GM23248 (cell line): ENCODE measurements around the gene FBLN5. TPM values are rescaled to one million over a fixed set of nuclear protein-coding genes. Genes with fewer than 3 reads are reported as not detected.
A peak's percentile ranks its signal among the peaks of the same experiment; 100 is the strongest.

Experiments used
- DNase-seq: peaks from one replicate; pipeline ENCODE4 v3.0.0-alpha.2; 2015
- H2AFZ ChIP-seq: fragments of 200-600 bp; sonication (generic); 2 replicates; pipeline ENCODE4 v1.6.1; 2016; ENCODE audit warnings: antibody characterized with exemption
- H3F3A ChIP-seq: fragments of 200-600 bp; sonication (generic); 2 replicates; pipeline ENCODE4 v1.6.1; 2016; ENCODE audit warnings: mild to moderate bottlenecking, antibody characterized with exemption, mixed run types; ENCODE audit not compliant: insufficient read depth
- H3K27ac ChIP-seq: fragments of 200-600 bp; sonication (generic); 2 replicates; pipeline ENCODE4 v1.5.1; 2016; ENCODE audit warnings: mild to moderate bottlenecking
- H3K27me3 ChIP-seq: fragments of 200-600 bp; sonication (generic); replicated peaks from 2 replicates; pipeline ENCODE4 v1.6.1; 2016; ENCODE audit warnings: mild to moderate bottlenecking; ENCODE audit not compliant: insufficient read depth
- H3K36me3 ChIP-seq: fragments of 200-600 bp; sonication (generic); 2 replicates; pipeline ENCODE4 v1.6.1; 2016; ENCODE audit warnings: low read depth, mild to moderate bottlenecking
- H3K4me1 ChIP-seq: fragments of 200-600 bp; sonication (generic); 2 replicates; pipeline ENCODE4 v1.6.1; 2016; ENCODE audit warnings: mild to moderate bottlenecking; ENCODE audit not compliant: insufficient read depth
- H3K4me2 ChIP-seq: fragments of 200-600 bp; sonication (generic); one replicate; pipeline ENCODE4 v1.6.1; 2016; ENCODE audit warnings: mild to moderate bottlenecking; ENCODE audit not compliant: unreplicated experiment
- H3K4me3 ChIP-seq: fragments of 200-600 bp; sonication (generic); 2 replicates; pipeline ENCODE4 v1.5.1; 2016; ENCODE audit warnings: mild to moderate bottlenecking
- H3K79me2 ChIP-seq: fragments of 200-600 bp; sonication (generic); 2 replicates; pipeline ENCODE4 v1.6.1; 2016; ENCODE audit warnings: mild to moderate bottlenecking; ENCODE audit not compliant: insufficient read depth
- H3K9ac ChIP-seq: fragments of 200-600 bp; sonication (generic); 2 replicates; pipeline ENCODE4 v1.6.1; 2016; ENCODE audit warnings: mild to moderate bottlenecking
- H3K9me2 ChIP-seq: fragments of 200-600 bp; sonication (generic); 2 replicates; pipeline ENCODE4 v1.6.1; 2016; ENCODE audit warnings: mixed run types, mild to moderate bottlenecking, moderate library complexity; ENCODE audit not compliant: insufficient read depth
- H3K9me3 ChIP-seq: fragments of 200-600 bp; sonication (generic); one replicate; pipeline ENCODE4 v1.6.1; 2017; ENCODE audit warnings: low read depth
- H4K20me1 ChIP-seq: fragments of 200-600 bp; sonication (generic); 2 replicates; pipeline ENCODE4 v1.6.0; 2016; ENCODE audit not compliant: insufficient read depth
- EZH2 ChIP-seq: fragments of 200-600 bp; sonication (generic); IDR thresholded peaks from 2 replicates; pipeline ENCODE4 v1.6.1; 2018; ENCODE audit warnings: antibody characterized with exemption, mild to moderate bottlenecking; ENCODE audit not compliant: insufficient read depth, poor library complexity, severe bottlenecking
- EZH2phosphoT487 ChIP-seq: fragments of 200-600 bp; sonication (generic); IDR thresholded peaks from 2 replicates; pipeline ENCODE4 v1.6.1; 2018; ENCODE audit warnings: antibody characterized with exemption, moderate library complexity, mild to moderate bottlenecking, low read depth; ENCODE audit not compliant: insufficient read depth
- WGBS, 2 experiments: methylation state at CpG; one replicate each; pipeline ENCODE4 v1.1.6; 2015 to 2017; ENCODE audit warnings: low lambda C conversion rate in 2 of 2, low coverage in 1 of 2; ENCODE audit errors: missing lambda C conversion rate in 2 of 2; 5-methylcytosine and 5-hydroxymethylcytosine counted together
- in situ Hi-C: fragments of 300-500 bp; cut with MboI; formaldehyde crosslinking; loops from 2 replicates; pipeline ENCODE4 v1.15.0; 2020
- polyA plus RNA-seq: library from polyadenylated mRNA; unstranded; fragments of >200 nt; fragmentation: Nextera tagmentation; extraction: Ambion mirVana; gene quantifications from 2 replicates; pipeline ENCODE4 v1.2.1, GENCODE V29; 2016
- total RNA-seq: library from RNA; depleted of rRNA; stranded (reverse); fragments of >200 nt; shearing (Covaris generic); gene quantifications from 2 replicates; pipeline ENCODE4 v1.2.3, GENCODE V29; 2014

FBLN5 gene
- total and polyA plus RNA-seq, 2 experiments from 2014 or later, result 234 to 756 TPM

GRCh38 chr14:91902336-91902735 lies 45.2 kb downstream of the FBLN5 start:
- 55 to 56% methylated on average over 3 of the region's 3 CpGs for WGBS, 2 experiments

GRCh38 chr14:91901449-91902226 lies 45.9 kb downstream of the FBLN5 start:
- H3F3A ChIP-seq, result peaks cover 46% of the 10 kb centered on the region
- 22 to 25% methylated on average over 9 of the region's 9 CpGs for WGBS, 2 experiments
- no peak for TF ChIP-seq EZH2
- no peak for DNase-seq
- in situ Hi-C loops, result no loop called here
- peaks cover 53% of the 10 kb centered on the region for H3K4me1 ChIP-seq
- no peaks in the 10 kb centered on the region for H3K9me2 ChIP-seq
- no peaks in the 10 kb centered on the region for H3K36me3 ChIP-seq
- H3K27ac ChIP-seq, result no peak overlapping the region
- peaks cover 83% of the 10 kb centered on the region for H3K79me2 ChIP-seq
- no peak overlapping the region for H3K4me3 ChIP-seq
- no peaks in the 10 kb centered on the region for H3K9me3 ChIP-seq
- H3K9ac ChIP-seq, result no peak overlapping the region
- no peak overlapping the region for H3K4me2 ChIP-seq
- H4K20me1 ChIP-seq, result no peaks in the 10 kb centered on the region
- H2AFZ ChIP-seq, result no peak overlapping the region
- no peaks in the 10 kb centered on the region for H3K27me3 ChIP-seq

More at GRCh38 chr14:91902336-91902735, 45.2 kb downstream of the FBLN5 start:
- peaks cover 39% of the 10 kb centered on the region for H3F3A ChIP-seq
- no peaks in the 10 kb centered on the region for H4K20me1 ChIP-seq
- peak; percentile 24 for DNase-seq
- no peak overlapping the region for H3K9ac ChIP-seq
- peaks cover 46% of the 10 kb centered on the region for H3K4me1 ChIP-seq
- peaks cover 87% of the 10 kb centered on the region for H3K79me2 ChIP-seq
- H3K4me2 ChIP-seq, result no peak overlapping the region
- H3K27ac ChIP-seq, result no peak overlapping the region
- no peaks in the 10 kb centered on the region for H3K9me2 ChIP-seq
- no peak for TF ChIP-seq EZH2phosphoT487
- TF ChIP-seq EZH2, result no peak
- in situ Hi-C loops, result no loop called here
- H3K9me3 ChIP-seq, result no peaks in the 10 kb centered on the region
- no peak overlapping the region for H2AFZ ChIP-seq
- H3K4me3 ChIP-seq, result no peak overlapping the region
- no peaks in the 10 kb centered on the region for H3K27me3 ChIP-seq
- H3K36me3 ChIP-seq, result no peaks in the 10 kb centered on the region

GRCh38 chr14:91899806-91900205 lies 47.7 kb downstream of the FBLN5 start:
- H3K4me1 ChIP-seq, result peaks cover 58% of the 10 kb centered on the region
- peak overlapping the region; percentile 64 for H3K27ac ChIP-seq
- TF ChIP-seq EZH2 (no peak), EZH2phosphoT487 (no peak)
- no peak overlapping the region for H2AFZ ChIP-seq
- no peaks in the 10 kb centered on the region for H3K9me3 ChIP-seq
- peaks cover 52% of the 10 kb centered on the region for H3F3A ChIP-seq
- in situ Hi-C loops, result no loop called here
- WGBS, 2 experiments, result 5 to 8% methylated on average over 4 of the region's 4 CpGs
- H3K79me2 ChIP-seq, result peaks cover 85% of the 10 kb centered on the region
- no peaks in the 10 kb centered on the region for H3K27me3 ChIP-seq
- H3K9me2 ChIP-seq, result no peaks in the 10 kb centered on the region
- no peaks in the 10 kb centered on the region for H3K36me3 ChIP-seq
- H3K4me2 ChIP-seq, result peak overlapping the region; percentile 25
- H3K4me3 ChIP-seq, result no peak overlapping the region
- peak; percentile 75 for DNase-seq
- peak overlapping the region; percentile 23; the same call in 1 of the 2 replicates for H3K9ac ChIP-seq
- H4K20me1 ChIP-seq, result no peaks in the 10 kb centered on the region

DNA sequence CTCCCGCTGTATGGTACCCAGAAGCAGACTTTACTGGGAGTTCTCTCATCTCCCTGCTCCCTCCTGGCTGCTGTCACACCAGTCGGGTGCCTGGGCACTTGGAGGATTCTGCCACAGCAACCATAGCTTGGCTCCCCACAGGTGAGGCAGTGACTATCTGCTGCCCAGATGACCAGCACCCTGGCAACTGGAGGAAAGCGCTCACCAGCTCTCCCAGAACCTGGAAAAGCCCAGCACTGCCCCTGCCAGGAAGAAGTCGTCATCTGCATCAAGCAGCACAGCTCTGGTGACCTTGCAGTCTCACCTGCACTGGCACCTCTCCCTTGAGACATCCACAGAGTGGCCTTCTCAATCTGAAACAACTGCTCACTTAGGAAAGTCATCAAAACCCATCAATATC lies 48.3 kb downstream of the FBLN5 start:
- Histone ChIP-seq H3K27ac (peak overlapping the region; percentile 64), H3K4me2 (peak overlapping the region; percentile 25), H3K79me2 (peaks cover 83% of the 10 kb centered on the region), H3K9me3 (no peaks in the 10 kb centered on the region), H4K20me1 (no peaks in the 10 kb centered on the region), H3K9ac (peak overlapping the region; percentile 23; the same call in 1 of the 2 replicates), H3K36me3 (no peaks in the 10 kb centered on the region), H3K4me3 (no peak overlapping the region), H3K9me2 (no peaks in the 10 kb centered on the region), H2AFZ (no peak overlapping the region), H3F3A (peaks cover 52% of the 10 kb centered on the region), H3K4me1 (peaks cover 58% of the 10 kb centered on the region), H3K27me3 (no peaks in the 10 kb centered on the region)
- TF ChIP-seq EZH2phosphoT487 (no peak), EZH2 (no peak)
- WGBS, 2 experiments, result 96 to 97% methylated on average over 4 of the region's 4 CpGs
- DNase-seq, result no peak
- in situ Hi-C loops, result no loop called here
